ENCODE measurements around the gene MAGI3. TPM values are rescaled to one million over a fixed set of nuclear protein-coding genes. Genes with fewer than 3 reads are reported as not detected.

Gene MAGI3
- total and polyA plus RNA-seq, 11 donors = 2.1 to 10.0 (median 8.1) TPM

DNA sequence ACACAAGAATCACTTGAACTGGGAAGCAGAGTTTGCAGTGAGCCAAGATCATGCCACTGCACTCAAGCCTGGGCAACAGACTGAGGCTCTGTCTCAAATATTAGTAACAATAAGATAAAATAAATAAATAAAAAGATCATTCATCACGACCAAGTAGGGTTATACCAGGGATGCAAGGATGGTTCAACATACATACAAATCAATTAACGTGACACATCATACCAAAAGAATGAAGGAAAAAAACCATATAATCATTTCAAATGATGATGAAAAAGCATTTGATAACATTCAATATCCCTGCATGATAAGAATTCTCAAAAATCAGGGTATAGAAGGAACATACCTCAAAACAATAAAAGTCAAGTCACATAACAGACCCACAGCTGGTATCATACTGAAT is 330.7 kb downstream of the MAGI3 start:
- no peak for DNase-seq
- Histone ChIP-seq H3K27me3 (no peaks in the 10 kb centered on the region), H3K36me3 (peaks cover 0 to 63% (median 38%) of the 10 kb centered on the region in 9 donors), H3K4me1 (no peaks in the 10 kb centered on the region), H3K27ac (no peak overlapping the region), H3K9me3 (peaks cover 0 to 11% (median 0%) of the 10 kb centered on the region in 12 donors), H3K4me3 (no peak overlapping the region)
- intact Hi-C loops (cut with DNase I) = no loop called here
- 95 to 99% (median 98%) methylated on average over 2 of the region's 2 CpGs for WGBS, 4 donors
- no peak for ATAC-seq
- TF ChIP-seq, protein P1, sequence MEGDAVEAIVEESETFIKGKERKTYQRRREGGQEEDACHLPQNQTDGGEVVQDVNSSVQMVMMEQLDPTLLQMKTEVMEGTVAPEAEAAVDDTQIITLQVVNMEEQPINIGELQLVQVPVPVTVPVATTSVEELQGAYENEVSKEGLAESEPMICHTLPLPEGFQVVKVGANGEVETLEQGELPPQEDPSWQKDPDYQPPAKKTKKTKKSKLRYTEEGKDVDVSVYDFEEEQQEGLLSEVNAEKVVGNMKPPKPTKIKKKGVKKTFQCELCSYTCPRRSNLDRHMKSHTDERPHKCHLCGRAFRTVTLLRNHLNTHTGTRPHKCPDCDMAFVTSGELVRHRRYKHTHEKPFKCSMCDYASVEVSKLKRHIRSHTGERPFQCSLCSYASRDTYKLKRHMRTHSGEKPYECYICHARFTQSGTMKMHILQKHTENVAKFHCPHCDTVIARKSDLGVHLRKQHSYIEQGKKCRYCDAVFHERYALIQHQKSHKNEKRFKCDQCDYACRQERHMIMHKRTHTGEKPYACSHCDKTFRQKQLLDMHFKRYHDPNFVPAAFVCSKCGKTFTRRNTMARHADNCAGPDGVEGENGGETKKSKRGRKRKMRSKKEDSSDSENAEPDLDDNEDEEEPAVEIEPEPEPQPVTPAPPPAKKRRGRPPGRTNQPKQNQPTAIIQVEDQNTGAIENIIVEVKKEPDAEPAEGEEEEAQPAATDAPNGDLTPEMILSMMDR (IDR thresholded peaks at IDR 0.05) = no peak
- TF ChIP-seq POLR2A (IDR thresholded peaks at IDR 0.05) = no peak

DNA sequence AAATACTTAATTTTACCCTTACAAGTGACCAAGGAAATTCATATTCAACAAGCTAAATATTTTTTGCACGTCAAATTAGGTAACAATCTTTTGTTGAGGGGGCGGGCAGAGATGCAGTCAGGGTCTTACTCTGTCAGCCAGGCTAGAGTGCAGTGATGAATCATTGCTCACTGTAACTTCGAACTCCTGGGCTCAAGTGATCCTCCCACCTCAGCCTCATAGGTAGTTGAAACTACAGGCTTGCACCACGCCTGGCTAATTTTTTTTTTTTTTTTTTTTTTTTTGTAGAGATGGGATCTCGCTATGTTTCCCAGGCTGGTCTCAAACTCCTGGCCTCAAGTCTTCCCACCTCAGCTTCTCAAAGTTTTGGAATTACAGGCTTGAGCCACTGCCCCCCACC is 342.5 kb downstream of the MAGI3 start:
- Histone ChIP-seq H3K27me3 (no peaks in the 10 kb centered on the region), H3K4me3 (no peak overlapping the region), H3K36me3 (peaks cover 0 to 72% (median 31%) of the 10 kb centered on the region in 9 donors), H3K9me3 (no peaks in the 10 kb centered on the region), H3K27ac (no peak overlapping the region), H3K4me1 (no peaks in the 10 kb centered on the region)
- no peak for ATAC-seq
- 87 to 97% (median 92%) methylated on average over 5 of the region's 5 CpGs for WGBS, 4 donors
- TF ChIP-seq POLR2A (IDR thresholded peaks at IDR 0.05) = no peak
- TF ChIP-seq, protein P1 (IDR thresholded peaks at IDR 0.05) = no peak
- intact Hi-C loops (cut with DNase I) = no loop called here
- DNase-seq = no peak

DNA sequence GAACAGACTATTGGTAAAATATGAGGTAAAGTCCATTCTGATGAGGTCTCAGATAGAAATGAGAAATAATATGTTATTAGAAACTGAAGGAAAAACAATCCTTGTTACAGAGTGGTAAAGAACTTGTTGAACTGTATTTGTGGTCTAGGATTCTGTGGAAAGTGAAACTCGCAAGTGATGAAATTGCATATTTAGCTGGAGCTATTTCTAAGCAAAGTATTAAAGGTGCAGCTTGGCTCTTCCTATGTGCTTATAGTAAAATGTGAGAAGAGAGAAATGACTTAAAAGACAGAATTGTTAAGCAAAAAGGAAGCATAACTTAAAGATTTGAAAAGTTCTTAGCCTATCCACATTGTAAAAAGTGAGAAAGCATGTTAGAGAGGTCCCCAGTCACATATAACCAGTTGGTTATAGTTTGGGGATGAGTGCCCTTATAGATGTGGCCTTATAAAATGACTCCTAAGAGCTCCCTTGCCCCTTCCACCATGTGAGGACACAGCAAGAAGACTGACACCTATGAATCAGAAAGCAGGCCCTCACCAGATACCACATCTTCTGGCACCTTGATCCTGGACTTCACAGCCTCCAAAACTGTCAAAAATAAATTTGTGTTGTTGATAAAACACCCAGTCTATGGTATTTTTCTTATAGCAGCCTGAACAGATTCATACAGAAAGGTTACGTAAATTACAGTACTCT is 344.2 kb downstream of the MAGI3 start:
- Histone ChIP-seq H3K4me3 (no peak overlapping the region), H3K4me1 (no peaks in the 10 kb centered on the region), H3K36me3 (peaks cover 0 to 79% (median 39%) of the 10 kb centered on the region in 9 donors), H3K9me3 (no peaks in the 10 kb centered on the region), H3K27me3 (no peaks in the 10 kb centered on the region), H3K27ac (no peak overlapping the region)
- WGBS, 4 donors = 93 to 99% (median 95%) methylated on average over 2 of the region's 2 CpGs
- DNase-seq = no peak
- TF ChIP-seq, protein P1 (IDR thresholded peaks at IDR 0.05) = no peak
- TF ChIP-seq POLR2A (IDR thresholded peaks at IDR 0.05) = no peak
- intact Hi-C loops (cut with DNase I) = no loop called here
- ATAC-seq = no peak
